ENCODE data around the gene LPIN2.

GRCh38 chr18:2983296-2983695 is 29.6 kb downstream of the LPIN2 start:
- no peak for TF ChIP-seq CTCF (IDR thresholded peaks at IDR 0.05; ENCODE audit: borderline replicate concordance, extremely low read depth, low read length, poor library complexity, severe bottlenecking)
- no peak for TF ChIP-seq EZH2 (IDR thresholded peaks at IDR 0.05; ENCODE audit: borderline replicate concordance, low read depth, low read length, severe bottlenecking)
